Measurements from ENCODE around the gene CIRBP. TPM values are rescaled to one million over a fixed set of nuclear protein-coding genes. Genes with fewer than 3 reads are reported as not detected.
A peak's percentile ranks its signal among the peaks of the same experiment; 100 is the strongest.

CIRBP gene
- total and polyA plus RNA-seq, 9 of the 15 experiments (the other 6 are each of a cell fraction or from before 2014, with no cell fraction given): 20.5 to 327 (median 176) TPM

GRCh38 chr19:1283207-1283916 is 14.2 kb downstream of the CIRBP start:
- ChIA-PET POLR2A (interaction anchor here (0.6 to 2.0 kb wide), 6 partner anchors 8 to 161 kb away, joined by 3 to 9 read pairs (median 4); partner anchors contain the start of genes CIRBP and FAM174C), CTCF (ENCODE audit: low intra/inter-chr PET ratio) (no interaction called here)
- H3K9me1 ChIP-seq (ENCODE audit: control insufficient read depth, insufficient read depth, low read length): no peaks in the 10 kb centered on the region
- H3K4me2 ChIP-seq (ENCODE audit: insufficient read depth, low read length): no peak overlapping the region
- no peak overlapping the region for H2AFZ ChIP-seq (ENCODE audit: low read depth, low read length)
- BruUV-seq (replicated peaks): no TSS peak
- no peaks in the 10 kb centered on the region for H3K9me3 ChIP-seq (replicated peaks; ENCODE audit: control insufficient read depth, insufficient read depth, low read depth, low read length)
- peaks cover 13 to 33% of the 10 kb centered on the region in 2 experiments; a peak in 3 of 5 replicates for H3K27me3 ChIP-seq (ENCODE audit: control insufficient read depth in 2 of 2, insufficient read depth in 2 of 2, low read length in 2 of 2)
- H3K4me1 ChIP-seq (replicated peaks in 1 of 2; ENCODE audit: control insufficient read depth in 2 of 2, insufficient read depth in 2 of 2, low read length in 2 of 2): peaks cover 0 to 84% of the 10 kb centered on the region in 2 experiments; a peak in 2 of 5 replicates
- H3K79me2 ChIP-seq (ENCODE audit: control insufficient read depth, insufficient read depth, low read length): no peaks in the 10 kb centered on the region; the same call in 2 of the 3 replicates
- no peak overlapping the region for H3K27ac ChIP-seq (ENCODE audit: extremely low read depth, low read depth, low read length)
- in situ Hi-C loops (cut with MboI): no loop called here
- H4K20me1 ChIP-seq (replicated peaks; ENCODE audit: control insufficient read depth, insufficient read depth, low read length): peaks cover 20% of the 10 kb centered on the region
- intact Hi-C loops (cut with micrococcal nuclease): no loop called here
- TF ChIP-seq EHMT2 (IDR thresholded peaks at IDR 0.05) (no peak), ZBTB33 (CRISPR knock-in tag; IDR thresholded peaks at IDR 0.05) (peak; percentile 75), KDM1A (IDR thresholded peaks at IDR 0.05) (peak; percentile 7 to 13; a peak in 1 of 4 replicates)
- 17% methylated on average over 20 of the region's 29 CpGs for WGBS (ENCODE audit: insufficient coverage, low coverage, missing lambda C conversion rate)
- H3K4me3 ChIP-seq: no peak overlapping the region
- peak overlapping the region in 1 of 2 experiments; percentile 45; a peak in 2 of 4 replicates for H3K9ac ChIP-seq (ENCODE audit: insufficient read depth in 1 of 2, low read depth in 2 of 2, low read length in 2 of 2)
- no peak for ATAC-seq
- DNase-seq (ENCODE audit: extremely low read depth in 1 of 4, low spot score in 3 of 4): no peak
- FAIRE-seq: no peak
- H3K36me3 ChIP-seq (ENCODE audit: control insufficient read depth, insufficient read depth, low read length): peaks cover 23% of the 10 kb centered on the region; the same call in 2 of the 3 replicates

All from K562 (cell line).